Esophagus squamous epithelium (tissue), 5 donors: ENCODE measurements around the gene DENND4C. TPM values are rescaled to one million over a fixed set of nuclear protein-coding genes. Genes with fewer than 3 reads are reported as not detected.
A peak's percentile ranks its signal among the peaks of the same experiment; 100 is the strongest.

Experiments used
- DNase-seq: peaks from one replicate; lab custom pipeline; 2025; lab: John Stamatoyannopoulos, UW
- H3K27ac ChIP-seq, 4 donors: fragments of 200-600 bp; sonication (generic); one replicate each; pipeline ENCODE4 v1.5.1; 2016 to 2019; ENCODE audit warnings: mild to moderate bottlenecking in 1 of 4
- H3K27me3 ChIP-seq, 4 donors: fragments of 200-600 bp; sonication (generic); 1 replicate in 3 of 4; 2 replicates in 1 of 4; pipeline versions ENCODE4 v1.5.1 to v1.6.0; 2017 to 2021; ENCODE audit warnings: antibody characterized with exemption in 1 of 4
- H3K36me3 ChIP-seq, 3 donors: fragments of 200-600 bp; sonication (generic); one replicate each; pipeline ENCODE4 v1.5.1; 2016 to 2019
- H3K4me1 ChIP-seq, 3 donors: fragments of 200-600 bp; sonication (generic); one replicate each; pipeline ENCODE4 v1.5.1; 2017 to 2019
- H3K4me3 ChIP-seq, 4 donors: fragments of 200-600 bp; sonication (generic); 1 replicate in 3 of 4; 2 replicates in 1 of 4; pipeline ENCODE4 v1.5.1; 2016 to 2019; ENCODE audit warnings: mild to moderate bottlenecking in 2 of 4, moderate library complexity in 1 of 4
- H3K9me3 ChIP-seq, 3 donors: fragments of 200-600 bp; sonication (generic); one replicate each; pipeline ENCODE4 v1.5.1; 2016 to 2019
- POLR2A ChIP-seq, 4 donors: fragments of 450-650 bp; IDR thresholded peaks; one replicate each; pipeline ENCODE4 v1.6.1; 2017; ENCODE audit warnings: antibody characterized with exemption in 4 of 4, mild to moderate bottlenecking in 4 of 4, moderate library complexity in 3 of 4
- WGBS, 2 donors: methylation state at CpG; one replicate each; pipeline ENCODE4 v1.1.5; 2018; 5-methylcytosine and 5-hydroxymethylcytosine counted together
- intact Hi-C: fragments of 100-400 bp; cut with DNase I; formaldehyde crosslinking; loops from one replicate; pipeline ENCODE4 v1.15.0; 2022
- total RNA-seq, 4 donors: library from RNA; depleted of rRNA; stranded (reverse); fragments of >200 nt; gene quantifications; one replicate each; pipeline ENCODE4 v1.1.0, GENCODE V29; 2016
- TF ChIP-seq, protein P1 (sequence below), 6 experiments: fragments of 450-650 bp in 4 of 6; fragments of 200-600 bp in 2 of 6; sonication (generic) in 2 of 6; IDR thresholded peaks; one replicate each; pipeline ENCODE4 v1.5.1; 2016 to 2019; ENCODE audit warnings: antibody characterized with exemption in 6 of 6, mild to moderate bottlenecking in 4 of 6, moderate library complexity in 4 of 6
- donor health status: DM: yes; HTN: yes; CAD: no.

Gene DENND4C
- total RNA-seq, 4 donors from 2014 or later = 32.7 to 65.8 (median 50.7) TPM

DNA sequence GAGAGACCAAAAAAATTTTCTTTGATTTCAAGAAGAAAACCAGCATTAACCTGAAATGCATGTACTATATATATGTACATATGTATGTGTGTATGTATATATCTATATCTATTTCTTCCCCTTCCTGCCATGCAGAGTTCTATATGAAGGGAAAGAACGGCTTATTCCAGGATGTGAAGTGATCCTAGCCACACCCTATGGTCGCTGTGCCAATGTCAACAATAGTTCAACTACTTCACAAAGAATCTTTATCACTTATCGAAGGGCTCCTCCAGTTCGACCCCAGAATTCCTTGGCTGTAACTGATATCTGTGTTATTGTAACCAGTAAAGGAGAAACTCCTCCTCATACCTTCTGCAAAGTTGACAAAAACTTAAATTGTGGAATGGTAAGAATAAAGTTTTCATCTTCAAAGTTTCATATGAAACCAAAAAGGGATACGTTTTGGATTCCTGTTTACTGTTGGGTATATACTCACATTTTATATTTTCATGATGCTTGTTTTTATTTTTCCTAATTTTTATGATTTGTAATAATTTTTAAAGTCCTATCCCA lies 56.2 kb downstream of the DENND4C start:
- DNase-seq = no peak
- no peak overlapping the region for H3K27ac ChIP-seq
- TF ChIP-seq POLR2A (IDR thresholded peaks at IDR 0.05) = no peak
- TF ChIP-seq, protein P1, sequence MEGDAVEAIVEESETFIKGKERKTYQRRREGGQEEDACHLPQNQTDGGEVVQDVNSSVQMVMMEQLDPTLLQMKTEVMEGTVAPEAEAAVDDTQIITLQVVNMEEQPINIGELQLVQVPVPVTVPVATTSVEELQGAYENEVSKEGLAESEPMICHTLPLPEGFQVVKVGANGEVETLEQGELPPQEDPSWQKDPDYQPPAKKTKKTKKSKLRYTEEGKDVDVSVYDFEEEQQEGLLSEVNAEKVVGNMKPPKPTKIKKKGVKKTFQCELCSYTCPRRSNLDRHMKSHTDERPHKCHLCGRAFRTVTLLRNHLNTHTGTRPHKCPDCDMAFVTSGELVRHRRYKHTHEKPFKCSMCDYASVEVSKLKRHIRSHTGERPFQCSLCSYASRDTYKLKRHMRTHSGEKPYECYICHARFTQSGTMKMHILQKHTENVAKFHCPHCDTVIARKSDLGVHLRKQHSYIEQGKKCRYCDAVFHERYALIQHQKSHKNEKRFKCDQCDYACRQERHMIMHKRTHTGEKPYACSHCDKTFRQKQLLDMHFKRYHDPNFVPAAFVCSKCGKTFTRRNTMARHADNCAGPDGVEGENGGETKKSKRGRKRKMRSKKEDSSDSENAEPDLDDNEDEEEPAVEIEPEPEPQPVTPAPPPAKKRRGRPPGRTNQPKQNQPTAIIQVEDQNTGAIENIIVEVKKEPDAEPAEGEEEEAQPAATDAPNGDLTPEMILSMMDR (IDR thresholded peaks at IDR 0.05) = no peak
- H3K4me1 ChIP-seq = peaks cover 0 to 41% (median 0%) of the 10 kb centered on the region in 3 donors
- H3K27me3 ChIP-seq = no peaks in the 10 kb centered on the region
- H3K36me3 ChIP-seq = peaks cover 0 to 45% (median 9%) of the 10 kb centered on the region in 3 donors
- no peak overlapping the region for H3K4me3 ChIP-seq
- intact Hi-C loops = no loop called here
- no peaks in the 10 kb centered on the region for H3K9me3 ChIP-seq
- 31 to 39% methylated on average over 5 of the region's 5 CpGs for WGBS, 2 donors

DNA sequence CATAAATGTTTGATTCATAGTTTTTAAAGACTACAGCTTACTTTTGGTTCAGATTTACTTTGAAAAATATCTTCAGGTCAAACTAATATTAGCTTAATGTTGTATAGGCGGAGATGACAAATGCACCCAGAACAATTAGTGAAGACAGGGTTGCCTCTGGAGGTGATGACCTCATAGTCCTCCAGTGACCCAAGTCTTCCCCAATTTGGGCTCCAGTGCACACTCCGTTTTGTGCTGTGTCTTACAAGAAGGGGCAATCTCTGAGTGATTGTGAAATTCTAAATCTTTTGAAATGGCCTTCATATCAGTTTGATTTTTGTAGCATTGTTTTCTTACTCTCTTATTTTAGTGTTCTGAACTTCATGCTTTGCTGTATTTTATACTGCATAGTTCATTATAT lies 57.6 kb downstream of the DENND4C start:
- H3K27me3 ChIP-seq = no peaks in the 10 kb centered on the region
- WGBS, 2 donors = 81 to 90% methylated on average over 2 of the region's 2 CpGs
- no peaks in the 10 kb centered on the region for H3K9me3 ChIP-seq
- no peak overlapping the region for H3K4me3 ChIP-seq
- no peak overlapping the region for H3K27ac ChIP-seq
- intact Hi-C loops = no loop called here
- DNase-seq = no peak
- TF ChIP-seq, protein P1 (IDR thresholded peaks at IDR 0.05) = no peak
- no peak for TF ChIP-seq POLR2A (IDR thresholded peaks at IDR 0.05)
- H3K36me3 ChIP-seq = peaks cover 0 to 58% (median 9%) of the 10 kb centered on the region in 3 donors
- H3K4me1 ChIP-seq = peaks cover 0 to 30% (median 0%) of the 10 kb centered on the region in 3 donors

DNA sequence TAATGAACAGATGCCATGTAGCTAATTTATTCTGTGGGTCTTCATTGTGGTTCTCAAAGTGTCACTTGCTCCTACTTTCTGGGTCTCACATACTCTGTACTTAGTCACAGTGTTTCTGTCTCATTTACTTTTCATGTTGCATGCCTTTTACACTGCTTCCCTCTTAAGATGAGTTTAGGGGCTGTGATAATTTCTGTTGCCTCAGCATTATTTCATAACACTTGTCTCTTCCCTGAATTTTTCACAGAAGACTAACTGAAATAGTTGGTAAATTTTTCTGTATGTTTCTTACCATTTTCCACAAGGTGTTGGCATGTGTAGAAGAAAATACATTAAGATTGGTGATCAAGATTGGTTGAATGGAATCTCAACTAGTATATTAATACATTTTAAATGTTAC lies 59.6 kb downstream of the DENND4C start:
- intact Hi-C loops = no loop called here
- H3K36me3 ChIP-seq = peaks cover 0 to 67% (median 9%) of the 10 kb centered on the region in 3 donors
- DNase-seq = no peak

DNA sequence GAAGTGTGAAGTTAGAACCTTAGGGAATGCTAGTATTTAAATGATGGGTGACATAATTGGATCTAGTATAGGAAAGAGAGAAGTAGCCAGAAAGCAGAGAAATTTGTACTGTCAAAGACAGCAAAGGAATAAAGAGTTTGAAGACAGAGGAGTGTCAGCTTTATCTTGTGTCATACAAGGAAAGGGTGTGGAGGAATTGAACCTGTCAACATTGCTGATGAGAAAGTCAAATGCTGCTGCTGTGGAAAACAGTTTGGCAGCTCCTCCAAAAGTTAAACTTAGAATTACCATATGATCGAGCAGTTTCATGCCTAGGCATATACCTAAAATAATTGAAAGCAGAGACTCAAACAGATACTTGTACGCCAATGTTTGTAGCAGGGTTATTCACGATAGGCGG lies 63.7 kb downstream of the DENND4C start:
- WGBS, 2 donors = 30 to 65% methylated on average over 4 of the region's 4 CpGs
- Histone ChIP-seq H3K4me3 (no peak overlapping the region), H3K27ac (peak overlapping the region in 2 of 4 donors; percentile 30 to 54), H3K27me3 (no peaks in the 10 kb centered on the region), H3K36me3 (peaks cover 0 to 79% (median 7%) of the 10 kb centered on the region in 3 donors), H3K9me3 (no peaks in the 10 kb centered on the region), H3K4me1 (peaks cover 0 to 15% (median 0%) of the 10 kb centered on the region in 3 donors)
- intact Hi-C loops = no loop called here
- DNase-seq = no peak
- TF ChIP-seq POLR2A (IDR thresholded peaks at IDR 0.05) = no peak
- TF ChIP-seq, protein P1 (IDR thresholded peaks at IDR 0.05) = no peak

More for the DNA sequence above, 59.6 kb downstream of the DENND4C start:
- TF ChIP-seq, protein P1 (IDR thresholded peaks at IDR 0.05) = no peak
- no peaks in the 10 kb centered on the region for H3K27me3 ChIP-seq
- no peaks in the 10 kb centered on the region for H3K9me3 ChIP-seq
- peaks cover 0 to 34% (median 0%) of the 10 kb centered on the region in 3 donors for H3K4me1 ChIP-seq
- no peak overlapping the region for H3K27ac ChIP-seq
- no peak overlapping the region for H3K4me3 ChIP-seq

DNA sequence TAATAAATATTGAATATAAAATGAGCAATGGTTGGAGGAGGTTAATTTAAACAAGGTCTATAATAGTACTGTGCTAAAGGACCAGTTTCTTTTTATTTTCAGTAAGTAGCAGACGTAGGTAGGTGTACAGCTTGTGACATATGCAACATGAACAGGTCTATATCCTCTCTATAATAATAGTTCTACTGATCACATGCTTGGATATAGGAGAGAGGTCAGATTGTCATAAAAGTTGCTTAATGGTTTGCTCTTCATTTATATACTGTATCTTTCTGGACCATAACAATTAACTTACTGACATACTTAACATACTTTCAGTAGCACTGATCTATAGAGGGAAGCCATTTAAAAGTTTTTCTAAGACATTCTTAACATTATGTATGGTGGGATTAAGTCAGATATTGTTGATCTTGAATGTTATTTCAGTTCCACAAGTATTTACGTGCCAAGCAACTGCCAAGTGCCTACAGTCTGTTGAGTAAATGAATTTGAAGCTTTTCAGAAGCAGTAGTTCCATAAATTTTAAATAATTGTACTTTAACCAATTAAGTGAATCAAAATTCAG lies 68.0 kb downstream of the DENND4C start:
- no peak overlapping the region for H3K4me3 ChIP-seq
- no peak for DNase-seq
- H3K27me3 ChIP-seq = no peaks in the 10 kb centered on the region
- H3K36me3 ChIP-seq = peaks cover 0 to 84% (median 20%) of the 10 kb centered on the region in 3 donors
- peaks cover 0 to 15% (median 0%) of the 10 kb centered on the region in 3 donors for H3K4me1 ChIP-seq
- no peak overlapping the region for H3K27ac ChIP-seq
- intact Hi-C loops = no loop called here
- WGBS, 2 donors = 74 to 82% methylated on average over 2 of the region's 2 CpGs
- TF ChIP-seq, protein P1 (IDR thresholded peaks at IDR 0.05) = no peak
- TF ChIP-seq POLR2A (IDR thresholded peaks at IDR 0.05) = no peak
- H3K9me3 ChIP-seq = no peaks in the 10 kb centered on the region
